A673 (cell line): ENCODE data around the gene FBXL4. TPM values are rescaled to one million over a fixed set of nuclear protein-coding genes. Genes with fewer than 3 reads are reported as not detected.

Source experiments
- BruUV-seq: library from RNA; stranded (reverse); fragments of 400-500 nt; replicated peaks from 2 replicates; lab custom pipeline; 2021; lab: Mats Ljungman, UMichigan
- CTCF ChIA-PET: fragments of 300-600 bp; sonication (Branson Sonifier 250); formaldehyde crosslinking; loops from one replicate; lab custom pipeline; 2022; ENCODE audit warnings: antibody characterized with exemption; lab: Charles Lee
- POLR2A ChIA-PET: fragments of 300-600 bp; sonication (Branson Sonifier 250); formaldehyde crosslinking; loops from one replicate; lab custom pipeline; 2022; ENCODE audit warnings: antibody characterized with exemption; ENCODE audit not compliant: low non-redundant PET; lab: Charles Lee
- DNase-seq: peaks from one replicate; pipeline ENCODE4 v3.0.0-alpha.2; 2015; ENCODE audit warnings: low spot score
- H3K27ac ChIP-seq: fragments of 200-600 bp; sonication (generic); 2 replicates; pipeline ENCODE4 v1.5.1; 2016; ENCODE audit warnings: mixed run types, low read depth, mild to moderate bottlenecking, mixed read lengths, antibody characterized with exemption, low read length; ENCODE audit not compliant: poor library complexity, severe bottlenecking
- H3K27me3 ChIP-seq: fragments of 200-600 bp; sonication (generic); replicated peaks from 2 replicates; pipeline ENCODE4 v1.6.1; 2017; ENCODE audit warnings: mixed run types, low read depth, mild to moderate bottlenecking, mixed read lengths, antibody characterized with exemption, low read length; ENCODE audit not compliant: insufficient read depth, poor library complexity
- H3K36me3 ChIP-seq: fragments of 200-600 bp; sonication (generic); 2 replicates; pipeline ENCODE4 v1.6.1; 2016; ENCODE audit warnings: mixed run types, mild to moderate bottlenecking, mixed read lengths, antibody characterized with exemption, low read length; ENCODE audit not compliant: insufficient read depth, poor library complexity, severe bottlenecking
- H3K4me1 ChIP-seq: fragments of 200-600 bp; sonication (generic); 2 replicates; pipeline ENCODE4 v1.6.1; 2017; ENCODE audit warnings: mixed run types, mild to moderate bottlenecking, mixed read lengths, antibody characterized with exemption, low read length; ENCODE audit not compliant: insufficient read depth, poor library complexity, severe bottlenecking
- H3K4me3 ChIP-seq: fragments of 200-600 bp; sonication (generic); 2 replicates; pipeline ENCODE4 v1.5.1; 2016; ENCODE audit warnings: low read depth, mixed run types, mild to moderate bottlenecking, mixed read lengths, low read length; ENCODE audit not compliant: poor library complexity, severe bottlenecking
- H3K9me3 ChIP-seq: fragments of 200-600 bp; sonication (generic); 2 replicates; pipeline ENCODE4 v1.6.1; 2016; ENCODE audit warnings: mixed run types, low read depth, mild to moderate bottlenecking, mixed read lengths, antibody characterized with exemption, low read length; ENCODE audit not compliant: poor library complexity, severe bottlenecking
- EZH2 ChIP-seq: fragments of 200-600 bp; sonication (generic); IDR thresholded peaks from 2 replicates; pipeline ENCODE4 v1.6.1; 2017; ENCODE audit warnings: borderline replicate concordance, low read depth, mild to moderate bottlenecking, mixed read lengths, antibody characterized with exemption, low read length; ENCODE audit not compliant: poor library complexity, severe bottlenecking
- intact Hi-C: fragments of 100-400 bp; cut with micrococcal nuclease; formaldehyde crosslinking; loops from one replicate; pipeline ENCODE4 v1.10.0; 2022; ENCODE audit not compliant: unreplicated experiment
- total RNA-seq: library from RNA; stranded (reverse); gene quantifications from 2 replicates; pipeline ENCODE4 v1.2.3, GENCODE V29; 2021
- TF ChIP-seq, protein P1 (sequence below): fragments of 300-800, 200-600 bp; sonication (generic); conservative IDR thresholded peaks from 2 replicates; pipeline ENCODE4 v1.5.1; 2017; ENCODE audit warnings: low read depth, mild to moderate bottlenecking, antibody characterized with exemption, low read length, moderate library complexity, mixed read lengths

FBXL4 gene
- total RNA-seq, 1 experiment from 2014 or later: 13.2 TPM

- Histone ChIP-seq H3K4me1 (peaks cover 3% of the 10 kb centered on the region), H3K27me3 (no peaks in the 10 kb centered on the region), H3K4me3 (peak overlapping the region; percentile 91), H3K27ac (peak overlapping the region; percentile 51), H3K9me3 (no peaks in the 10 kb centered on the region), H3K36me3 (no peaks in the 10 kb centered on the region)
- TF ChIP-seq, protein P1, sequence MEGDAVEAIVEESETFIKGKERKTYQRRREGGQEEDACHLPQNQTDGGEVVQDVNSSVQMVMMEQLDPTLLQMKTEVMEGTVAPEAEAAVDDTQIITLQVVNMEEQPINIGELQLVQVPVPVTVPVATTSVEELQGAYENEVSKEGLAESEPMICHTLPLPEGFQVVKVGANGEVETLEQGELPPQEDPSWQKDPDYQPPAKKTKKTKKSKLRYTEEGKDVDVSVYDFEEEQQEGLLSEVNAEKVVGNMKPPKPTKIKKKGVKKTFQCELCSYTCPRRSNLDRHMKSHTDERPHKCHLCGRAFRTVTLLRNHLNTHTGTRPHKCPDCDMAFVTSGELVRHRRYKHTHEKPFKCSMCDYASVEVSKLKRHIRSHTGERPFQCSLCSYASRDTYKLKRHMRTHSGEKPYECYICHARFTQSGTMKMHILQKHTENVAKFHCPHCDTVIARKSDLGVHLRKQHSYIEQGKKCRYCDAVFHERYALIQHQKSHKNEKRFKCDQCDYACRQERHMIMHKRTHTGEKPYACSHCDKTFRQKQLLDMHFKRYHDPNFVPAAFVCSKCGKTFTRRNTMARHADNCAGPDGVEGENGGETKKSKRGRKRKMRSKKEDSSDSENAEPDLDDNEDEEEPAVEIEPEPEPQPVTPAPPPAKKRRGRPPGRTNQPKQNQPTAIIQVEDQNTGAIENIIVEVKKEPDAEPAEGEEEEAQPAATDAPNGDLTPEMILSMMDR: peak; percentile 44; the same call in 1 of the 2 replicates
- TF ChIP-seq EZH2: no peak
- intact Hi-C loops: loop anchor here (5.0 to 10.0 kb wide), 3 partner anchors 259 to 1369 kb away; no protein-coding TSS in a partner anchor
- POLR2A ChIA-PET: no interaction called here
- CTCF ChIA-PET: no interaction called here
- DNase-seq: peak; percentile 80
- TSS peak; percentile 32 for BruUV-seq
Observed at GRCh38 chr6:98833307-98834059, 114.3 kb downstream of the FBXL4 start.

- H3K36me3 ChIP-seq: no peaks in the 10 kb centered on the region
- no peaks in the 10 kb centered on the region for H3K27me3 ChIP-seq
- intact Hi-C loops: loop anchor here (5.0 to 10.0 kb wide), 3 partner anchors 258 to 1368 kb away; no protein-coding TSS in a partner anchor
- peaks cover 3% of the 10 kb centered on the region for H3K4me1 ChIP-seq
- no peak overlapping the region for H3K27ac ChIP-seq
- TF ChIP-seq, protein P1: no peak; the same call in 1 of the 2 replicates
- TF ChIP-seq EZH2: no peak
- H3K9me3 ChIP-seq: no peaks in the 10 kb centered on the region
- ChIA-PET POLR2A (interaction anchor here (0.6 kb wide), 1 partner anchor 693 kb away, joined by 8 read pairs; no protein-coding TSS in a partner anchor), CTCF (no interaction called here)
- BruUV-seq: no TSS peak
- DNase-seq: peak; percentile 77
- H3K4me3 ChIP-seq: peak overlapping the region; percentile 91
Observed at GRCh38 chr6:98833057-98833306, 114.8 kb downstream of the FBXL4 start.

- H3K27me3 ChIP-seq: no peaks in the 10 kb centered on the region
- TF ChIP-seq EZH2: no peak
- TF ChIP-seq, protein P1: no peak
- DNase-seq: peak; percentile 43
- peaks cover 3% of the 10 kb centered on the region for H3K4me1 ChIP-seq
- no peaks in the 10 kb centered on the region for H3K9me3 ChIP-seq
- intact Hi-C loops: loop anchor here (5.0 to 10.0 kb wide), 3 partner anchors 258 to 1368 kb away; no protein-coding TSS in a partner anchor
- ChIA-PET CTCF (no interaction called here), POLR2A (interaction anchor here (0.6 kb wide), 1 partner anchor 693 kb away, joined by 8 read pairs; no protein-coding TSS in a partner anchor)
- no peak overlapping the region for H3K27ac ChIP-seq
- peak overlapping the region; percentile 91 for H3K4me3 ChIP-seq
- BruUV-seq: no TSS peak
- no peaks in the 10 kb centered on the region for H3K36me3 ChIP-seq
Observed at GRCh38 chr6:98832284-98833056, 115.3 kb downstream of the FBXL4 start.
